Mesenchymal stem cell (in vitro differentiated cells and primary cell): ENCODE results near the gene ZFYVE19.

Source experiments
- DNase-seq: peaks from one replicate; pipeline ENCODE4 v3.0.0-alpha.2; 2013
- H2AFZ ChIP-seq: one replicate; pipeline ENCODE4 v1.6.1; 2013; ENCODE audit warnings: low read depth, mild to moderate bottlenecking, control low read depth, inconsistent platforms, low read length, moderate library complexity
- H2AK5ac ChIP-seq: 2 replicates; pipeline ENCODE4 v1.6.1; 2013; ENCODE audit warnings: low read length, moderate library complexity, mild to moderate bottlenecking, inconsistent platforms; ENCODE audit not compliant: severe bottlenecking
- H2BK120ac ChIP-seq: one replicate; pipeline ENCODE4 v1.6.1; 2013; ENCODE audit warnings: low read depth, mild to moderate bottlenecking, inconsistent platforms, low read length, moderate library complexity
- H2BK12ac ChIP-seq, 2 experiments: one replicate each; pipeline ENCODE4 v1.6.1; 2013; ENCODE audit warnings: inconsistent platforms in 2 of 2, low read length in 2 of 2, mild to moderate bottlenecking in 2 of 2, moderate library complexity in 2 of 2, control low read depth in 1 of 2
- H2BK15ac ChIP-seq: one replicate; pipeline ENCODE4 v1.6.1; 2013; ENCODE audit warnings: mild to moderate bottlenecking, low read depth, inconsistent platforms; ENCODE audit not compliant: poor library complexity, severe bottlenecking
- H2BK5ac ChIP-seq: 2 replicates; pipeline ENCODE4 v1.6.1; 2013; ENCODE audit warnings: low read depth, mild to moderate bottlenecking, low read length, control low read depth, inconsistent platforms; ENCODE audit not compliant: poor library complexity, severe bottlenecking
- H3K14ac ChIP-seq, 2 experiments: one replicate each; pipeline ENCODE4 v1.6.1; 2013; ENCODE audit warnings: inconsistent platforms in 2 of 2, low read length in 2 of 2, control low read depth in 1 of 2, mild to moderate bottlenecking in 1 of 2, moderate library complexity in 1 of 2
- H3K18ac ChIP-seq, 2 experiments: one replicate each; pipeline ENCODE4 v1.6.1; 2013; ENCODE audit warnings: inconsistent platforms in 2 of 2, low read length in 2 of 2, control low read depth in 1 of 2, low read depth in 1 of 2, mild to moderate bottlenecking in 1 of 2
- H3K23ac ChIP-seq, 2 experiments: one replicate each; pipeline ENCODE4 v1.6.1; 2013; ENCODE audit warnings: inconsistent platforms in 2 of 2, low read length in 2 of 2, mild to moderate bottlenecking in 2 of 2, moderate library complexity in 2 of 2, control low read depth in 1 of 2
- H3K27ac ChIP-seq: 2 replicates; pipeline ENCODE4 v1.5.1; 2013; ENCODE audit warnings: mild to moderate bottlenecking, moderate library complexity, low read length, control low read depth, inconsistent platforms; ENCODE audit not compliant: poor library complexity, severe bottlenecking
- H3K27me3 ChIP-seq, 2 experiments: 2 replicates each; pipeline versions ENCODE4 v1.6.1 to v1.7.0; 2013; ENCODE audit warnings: low read length in 2 of 2, mild to moderate bottlenecking in 2 of 2, moderate library complexity in 2 of 2, control low read depth in 1 of 2, inconsistent platforms in 1 of 2; ENCODE audit not compliant: control insufficient read depth in 1 of 2, insufficient read depth in 1 of 2
- H3K36me3 ChIP-seq, 2 experiments: 2 replicates each; pipeline versions ENCODE4 v1.6.1 to v1.7.0; 2013; ENCODE audit warnings: low read length in 2 of 2, control low read depth in 1 of 2, inconsistent platforms in 1 of 2, low read depth in 1 of 2, mild to moderate bottlenecking in 1 of 2; ENCODE audit not compliant: insufficient read depth in 2 of 2, control insufficient read depth in 1 of 2
- H3K4ac ChIP-seq, 2 experiments: one replicate each; pipeline ENCODE4 v1.6.1; 2013; ENCODE audit warnings: inconsistent platforms in 2 of 2, low read length in 2 of 2, mild to moderate bottlenecking in 2 of 2, moderate library complexity in 2 of 2, control low read depth in 1 of 2, low read depth in 1 of 2
- H3K4me1 ChIP-seq: 2 replicates; pipeline ENCODE4 v1.6.1; 2013; ENCODE audit warnings: low read depth, low read length, control low read depth; ENCODE audit not compliant: control insufficient read depth, insufficient read depth
- H3K4me2 ChIP-seq: 2 replicates; pipeline ENCODE4 v1.6.1; 2013; ENCODE audit warnings: low read length, mild to moderate bottlenecking, inconsistent platforms; ENCODE audit not compliant: poor library complexity, severe bottlenecking
- H3K4me3 ChIP-seq, 2 experiments: 2 replicates each; pipeline versions ENCODE4 v1.5.1 to v1.7.0; 2013; ENCODE audit warnings: low read length in 2 of 2, mild to moderate bottlenecking in 2 of 2, control low read depth in 1 of 2, low read depth in 1 of 2; ENCODE audit not compliant: insufficient read depth in 1 of 2
- H3K79me1 ChIP-seq: replicated peaks from 2 replicates; pipeline ENCODE4 v1.6.1; 2013; ENCODE audit warnings: mild to moderate bottlenecking, control low read depth, low read length, inconsistent platforms; ENCODE audit not compliant: poor library complexity, severe bottlenecking
- H3K9ac ChIP-seq: 2 replicates; pipeline ENCODE4 v1.7.0; 2013; ENCODE audit warnings: mild to moderate bottlenecking, low read length, moderate library complexity
- H3K9me3 ChIP-seq: 2 replicates; pipeline ENCODE4 v1.7.0; 2013; ENCODE audit warnings: mild to moderate bottlenecking, low read length; ENCODE audit not compliant: control insufficient read depth
- H4K8ac ChIP-seq: one replicate; pipeline ENCODE4 v1.6.1; 2013; ENCODE audit warnings: inconsistent platforms, mild to moderate bottlenecking, low read length, moderate library complexity
- H4K91ac ChIP-seq: one replicate; pipeline ENCODE4 v1.6.1; 2013; ENCODE audit warnings: mild to moderate bottlenecking, low read length, inconsistent platforms
- WGBS: methylation state at CpG from one replicate; pipeline ENCODE4 v1.1.7; 2013; ENCODE audit warnings: mixed read lengths; 5-methylcytosine and 5-hydroxymethylcytosine counted together

ZFYVE19 gene

DNA sequence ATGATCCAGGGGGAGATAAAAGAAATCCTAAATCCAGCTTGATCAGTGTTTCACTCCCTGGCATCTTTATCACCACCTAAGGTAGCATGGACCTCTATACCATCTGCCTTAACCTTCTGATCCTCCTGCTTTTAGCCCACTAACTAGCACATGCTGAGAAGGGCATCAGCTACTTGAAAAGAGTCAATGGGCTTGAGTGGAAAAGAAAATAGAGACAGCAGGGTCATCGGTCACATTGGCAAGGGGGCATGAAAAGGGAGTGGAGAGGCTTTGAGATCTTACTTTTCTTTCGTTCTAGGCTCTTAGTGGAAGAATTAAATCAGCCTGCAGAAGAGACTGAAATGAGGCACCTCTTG is 239 bp upstream of the ZFYVE19 start:
- Histone ChIP-seq H3K9ac (peak overlapping the region; percentile 94), H3K4me2 (peak overlapping the region; percentile 48), H3K27me3 (no peaks in the 10 kb centered on the region), H2AK5ac (no peak overlapping the region), H2BK120ac (no peak overlapping the region), H3K27ac (peak overlapping the region; percentile 1), H3K4me1 (peaks cover 11% of the 10 kb centered on the region), H3K14ac (peak overlapping the region in 1 of 2 experiments; percentile 51), H2BK15ac (no peak overlapping the region), H3K4me3 (peak overlapping the region; percentile 75 to 95), H3K4ac (peak overlapping the region in 1 of 2 experiments; percentile 74), H3K23ac (no peak overlapping the region), H4K91ac (no peak overlapping the region), H4K8ac (peak overlapping the region; percentile 70), H2BK5ac (no peak overlapping the region), H3K36me3 (peaks cover 12 to 30% of the 10 kb centered on the region in 2 experiments), H3K18ac (peak overlapping the region in 1 of 2 experiments; percentile 76), H3K9me3 (no peaks in the 10 kb centered on the region), H2BK12ac (no peak overlapping the region), H3K79me1 (peaks cover 38% of the 10 kb centered on the region), H2AFZ (peak overlapping the region; percentile 98)
- WGBS: 0% methylated on average over 2 of the region's 2 CpGs
- DNase-seq: no peak

- peaks cover 11% of the 10 kb centered on the region for H3K4me1 ChIP-seq
- H3K79me1 ChIP-seq: peaks cover 29% of the 10 kb centered on the region
- WGBS: 60% methylated on average over 19 of the region's 19 CpGs
- H2AFZ ChIP-seq: peak overlapping the region; percentile 94
- no peak overlapping the region for H3K14ac ChIP-seq
- peak overlapping the region; percentile 36 for H4K91ac ChIP-seq
- no peak overlapping the region for H2AK5ac ChIP-seq
- H3K4ac ChIP-seq: peak overlapping the region in 1 of 2 experiments; percentile 94
- no peaks in the 10 kb centered on the region for H3K9me3 ChIP-seq
- DNase-seq: no peak
- H3K36me3 ChIP-seq: peaks cover 18 to 34% of the 10 kb centered on the region in 2 experiments
- H2BK120ac ChIP-seq: no peak overlapping the region
- no peaks in the 10 kb centered on the region for H3K27me3 ChIP-seq
- H2BK15ac ChIP-seq: no peak overlapping the region
- H3K4me3 ChIP-seq: peak overlapping the region; percentile 75 to 95
- peak overlapping the region in 1 of 2 experiments; percentile 63 for H3K23ac ChIP-seq
- H3K18ac ChIP-seq: peak overlapping the region in 1 of 2 experiments; percentile 94
- peak overlapping the region; percentile 94 for H3K9ac ChIP-seq
- no peak overlapping the region for H2BK12ac ChIP-seq
- no peak overlapping the region for H2BK5ac ChIP-seq
- H4K8ac ChIP-seq: peak overlapping the region; percentile 89
- peak overlapping the region; percentile 87 for H3K4me2 ChIP-seq
- no peak overlapping the region for H3K27ac ChIP-seq
These were observed 1.1 kb downstream of the ZFYVE19 start for GRCh38 chr15:40807888-40808461.

- Histone ChIP-seq H4K8ac (no peak overlapping the region), H2BK12ac (no peak overlapping the region), H4K91ac (no peak overlapping the region), H3K14ac (no peak overlapping the region), H3K23ac (no peak overlapping the region), H2BK15ac (no peak overlapping the region), H3K18ac (no peak overlapping the region), H2BK120ac (no peak overlapping the region), H3K9ac (peak overlapping the region; percentile 94), H3K4ac (no peak overlapping the region), H3K27me3 (no peaks in the 10 kb centered on the region), H3K4me2 (no peak overlapping the region), H2BK5ac (no peak overlapping the region), H3K79me1 (peaks cover 22% of the 10 kb centered on the region), H3K4me1 (peaks cover 11% of the 10 kb centered on the region), H2AFZ (no peak overlapping the region), H2AK5ac (no peak overlapping the region), H3K9me3 (no peaks in the 10 kb centered on the region), H3K27ac (no peak overlapping the region), H3K4me3 (peak overlapping the region in 1 of 2 experiments; percentile 95), H3K36me3 (peaks cover 27 to 40% of the 10 kb centered on the region in 2 experiments)
- 89% methylated on average over 7 of the region's 8 CpGs for WGBS
- DNase-seq: no peak
These were observed 2.1 kb downstream of the ZFYVE19 start for GRCh38 chr15:40808861-40809450.

GRCh38 chr15:40812721-40813425 is 6.0 kb downstream of the ZFYVE19 start:
- no peak overlapping the region for H4K8ac ChIP-seq
- H3K79me1 ChIP-seq: peaks cover 19% of the 10 kb centered on the region
- DNase-seq: no peak
- no peaks in the 10 kb centered on the region for H3K27me3 ChIP-seq
- H3K14ac ChIP-seq: no peak overlapping the region
- H3K18ac ChIP-seq: no peak overlapping the region
- no peaks in the 10 kb centered on the region for H3K9me3 ChIP-seq
- H2BK12ac ChIP-seq: no peak overlapping the region
- no peak overlapping the region for H2BK15ac ChIP-seq
- H3K4ac ChIP-seq: no peak overlapping the region
- no peak overlapping the region for H2AK5ac ChIP-seq
- peaks cover 9% of the 10 kb centered on the region for H3K4me1 ChIP-seq
- no peak overlapping the region for H3K27ac ChIP-seq
- no peak overlapping the region for H3K9ac ChIP-seq
- WGBS: 97% methylated on average over 12 of the region's 12 CpGs
- no peak overlapping the region for H2BK5ac ChIP-seq
- H3K4me3 ChIP-seq: no peak overlapping the region
- no peak overlapping the region for H3K4me2 ChIP-seq
- H2AFZ ChIP-seq: no peak overlapping the region
- H4K91ac ChIP-seq: no peak overlapping the region
- no peak overlapping the region for H3K23ac ChIP-seq
- H2BK120ac ChIP-seq: no peak overlapping the region
- peaks cover 36 to 55% of the 10 kb centered on the region in 2 experiments for H3K36me3 ChIP-seq
